ENCODE measurements around the gene FAM118B. TPM values are rescaled to one million over a fixed set of nuclear protein-coding genes. Genes with fewer than 3 reads are reported as not detected.

The FAM118B gene
- polyA plus RNA-seq, 1 of the 3 experiments (the other 2 are of a cell fraction) = 19.5 TPM

DNA sequence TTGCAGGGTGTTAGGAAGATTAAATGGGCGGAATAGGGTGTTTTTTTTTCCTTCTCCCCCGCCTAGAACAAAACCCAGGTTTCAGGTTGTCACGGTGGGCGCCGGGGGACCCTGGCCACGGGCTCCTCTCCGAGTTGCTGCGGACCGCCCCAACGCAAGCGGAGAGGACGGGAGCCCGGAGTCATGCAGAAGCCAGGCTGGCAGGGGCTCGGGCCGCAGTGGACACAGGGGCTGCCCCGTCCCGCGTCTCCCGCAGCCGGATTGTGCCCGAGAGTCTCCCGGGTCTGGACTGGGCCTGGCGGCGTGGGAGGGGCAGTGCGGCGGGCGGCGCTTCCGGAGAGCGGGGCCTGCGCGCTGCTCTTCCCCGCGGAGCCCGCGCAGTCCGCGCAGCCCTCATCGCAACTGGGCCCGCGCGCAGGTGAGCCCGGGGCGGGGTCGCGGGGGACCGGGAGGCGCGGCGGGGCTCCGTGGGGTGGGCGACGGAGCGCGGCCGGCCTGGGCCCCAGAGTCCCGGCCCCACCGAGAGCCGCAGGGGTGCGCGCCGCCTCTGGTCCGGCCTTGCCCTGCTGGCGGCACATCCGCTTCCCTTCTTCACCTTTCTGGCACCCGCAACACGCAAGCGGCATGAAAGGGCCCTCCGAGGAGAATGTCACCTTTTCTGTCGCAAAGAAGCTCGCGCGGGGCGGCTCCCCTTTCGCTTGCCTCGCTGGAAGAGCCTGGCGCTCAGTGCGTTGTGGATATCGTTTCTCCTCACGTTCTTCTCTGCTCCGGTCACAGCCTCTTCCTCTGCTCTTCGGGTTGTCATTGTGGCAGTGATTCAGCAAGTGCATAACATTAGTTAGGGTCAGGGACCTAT lies 71.4 kb downstream of the FAM118B start, which contains the start of gene TIRAP:
Gene TIRAP, plus strand, starts transcription at position 358 of the 856 bp plus-strand sequence. CDS start 7,802 bp downstream, outside the sequence.
- Histone ChIP-seq H3K36me3 (replicated peaks in 1 of 2; ENCODE audit: control insufficient read depth in 1 of 2, insufficient read depth in 2 of 2, low read length in 1 of 2) (peaks cover 0 to 1% of the 10 kb centered on the region in 2 experiments), H3K9me3 (no peaks in the 10 kb centered on the region), H4K20me1 (ENCODE audit: insufficient read depth) (peaks cover 6% of the 10 kb centered on the region; the same call in 1 of the 2 replicates), H3K9me2 (no peaks in the 10 kb centered on the region), H3F3A (replicated peaks; ENCODE audit: insufficient read depth) (peaks cover 17% of the 10 kb centered on the region), H3K27me3 (ENCODE audit: insufficient read depth) (no peaks in the 10 kb centered on the region), H3K4me1 (ENCODE audit: control insufficient read depth in 1 of 2, insufficient read depth in 2 of 2, low read depth in 1 of 2, low read length in 1 of 2) (peaks cover 9 to 13% of the 10 kb centered on the region in 2 experiments; a peak in 1 of 4 replicates), H2AFZ (ENCODE audit: low read depth) (peak within 1 kb of the TSS; percentile 87), H3K4me3 (ENCODE audit: low read depth in 2 of 2, low read length in 1 of 2) (peak within 1 kb of the TSS; percentile 62 to 75), H3K4me2 (peak within 1 kb of the TSS; percentile 96), H3K27ac (ENCODE audit: low read depth in 2 of 2, low read length in 1 of 2) (peak within 1 kb of the TSS; percentile 69 to 82), H3K9ac (peak within 1 kb of the TSS; percentile 86), H3K79me2 (ENCODE audit: insufficient read depth) (peaks cover 32% of the 10 kb centered on the region)
- DNase-seq = peak; percentile 90
- POLR2A ChIA-PET = interaction anchor here (0.7 to 2.4 kb wide), 6 partner anchors 8 to 21 kb away, joined by 3 to 12 read pairs (median 4); partner anchors contain the start of genes DCPS, FOXRED1 and SRPRA
- 3% methylated on average over 14 of the region's 82 CpGs for WGBS (ENCODE audit: low lambda C conversion rate)
- CTCF ChIA-PET = interaction anchor here (0.6 to 1.2 kb wide), 2 partner anchors 28 to 71 kb away, joined by 3 read pairs; no protein-coding TSS in a partner anchor
- TF ChIP-seq, protein P1, sequence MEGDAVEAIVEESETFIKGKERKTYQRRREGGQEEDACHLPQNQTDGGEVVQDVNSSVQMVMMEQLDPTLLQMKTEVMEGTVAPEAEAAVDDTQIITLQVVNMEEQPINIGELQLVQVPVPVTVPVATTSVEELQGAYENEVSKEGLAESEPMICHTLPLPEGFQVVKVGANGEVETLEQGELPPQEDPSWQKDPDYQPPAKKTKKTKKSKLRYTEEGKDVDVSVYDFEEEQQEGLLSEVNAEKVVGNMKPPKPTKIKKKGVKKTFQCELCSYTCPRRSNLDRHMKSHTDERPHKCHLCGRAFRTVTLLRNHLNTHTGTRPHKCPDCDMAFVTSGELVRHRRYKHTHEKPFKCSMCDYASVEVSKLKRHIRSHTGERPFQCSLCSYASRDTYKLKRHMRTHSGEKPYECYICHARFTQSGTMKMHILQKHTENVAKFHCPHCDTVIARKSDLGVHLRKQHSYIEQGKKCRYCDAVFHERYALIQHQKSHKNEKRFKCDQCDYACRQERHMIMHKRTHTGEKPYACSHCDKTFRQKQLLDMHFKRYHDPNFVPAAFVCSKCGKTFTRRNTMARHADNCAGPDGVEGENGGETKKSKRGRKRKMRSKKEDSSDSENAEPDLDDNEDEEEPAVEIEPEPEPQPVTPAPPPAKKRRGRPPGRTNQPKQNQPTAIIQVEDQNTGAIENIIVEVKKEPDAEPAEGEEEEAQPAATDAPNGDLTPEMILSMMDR (IDR thresholded peaks at IDR 0.05) = no peak
- peak; percentile 45; the same call in 1 of the 2 replicates for TF ChIP-seq NRF1 (IDR thresholded peaks at IDR 0.05; ENCODE audit: low read depth, low read length)
- TF ChIP-seq FOXM1 (IDR thresholded peaks at IDR 0.05; ENCODE audit: low read depth) = no peak
- peak; percentile 58 for TF ChIP-seq POLR2AphosphoS5 (IDR thresholded peaks at IDR 0.05; ENCODE audit: low read depth, low read length)
- no peak for TF ChIP-seq TEAD4 (IDR thresholded peaks at IDR 0.05; ENCODE audit: borderline replicate concordance, insufficient read depth)
- TF ChIP-seq GABPA (IDR thresholded peaks at IDR 0.05; ENCODE audit: low read depth) = peak; percentile 43; the same call in 1 of the 2 replicates
- no peak for TF ChIP-seq RAD21 (IDR thresholded peaks at IDR 0.05; ENCODE audit: low read length)
- TF ChIP-seq MAX (IDR thresholded peaks at IDR 0.05; ENCODE audit: low read depth) = 0 out of 2 replicates have a peak, but pooled peaks have one; percentile 29
- peak; percentile 62; the same call in 1 of the 2 replicates for TF ChIP-seq TAF1 (IDR thresholded peaks at IDR 0.05; ENCODE audit: borderline replicate concordance, low read depth, low read length)

- POLR2A ChIA-PET = no interaction called here
- H3K4me2 ChIP-seq = peak overlapping the region; percentile 96; the same call in 1 of the 2 replicates
- CTCF ChIA-PET = no interaction called here
- TF ChIP-seq RXRA (IDR thresholded peaks at IDR 0.05; ENCODE audit: borderline replicate concordance, low read depth) (no peak), TAF1 (IDR thresholded peaks at IDR 0.05; ENCODE audit: borderline replicate concordance, low read depth, low read length) (no peak), JUND (IDR thresholded peaks at IDR 0.05) (peak; percentile 51), CHD2 (IDR thresholded peaks at IDR 0.05; ENCODE audit: low read length, partially characterized antibody) (no peak), GABPA (IDR thresholded peaks at IDR 0.05; ENCODE audit: low read depth) (no peak), RAD21 (IDR thresholded peaks at IDR 0.05; ENCODE audit: low read length) (no peak), MEF2A (IDR thresholded peaks at IDR 0.05; ENCODE audit: borderline replicate concordance, low read depth) (no peak), NFIC (IDR thresholded peaks at IDR 0.05; ENCODE audit: borderline replicate concordance) (peak; percentile 94), POLR2AphosphoS5 (IDR thresholded peaks at IDR 0.05; ENCODE audit: low read depth, low read length) (no peak), RFX5 (IDR thresholded peaks at IDR 0.05; ENCODE audit: low read length) (no peak), MXI1 (IDR thresholded peaks at IDR 0.05; ENCODE audit: low read depth, low read length) (no peak), ZBTB33 (IDR thresholded peaks at IDR 0.05; ENCODE audit: borderline replicate concordance, low read depth) (no peak), YY1 (IDR thresholded peaks at IDR 0.05; ENCODE audit: low read depth) (no peak), USF1 (IDR thresholded peaks at IDR 0.05; ENCODE audit: borderline replicate concordance, low read depth) (no peak)
- TF ChIP-seq, protein P2, sequence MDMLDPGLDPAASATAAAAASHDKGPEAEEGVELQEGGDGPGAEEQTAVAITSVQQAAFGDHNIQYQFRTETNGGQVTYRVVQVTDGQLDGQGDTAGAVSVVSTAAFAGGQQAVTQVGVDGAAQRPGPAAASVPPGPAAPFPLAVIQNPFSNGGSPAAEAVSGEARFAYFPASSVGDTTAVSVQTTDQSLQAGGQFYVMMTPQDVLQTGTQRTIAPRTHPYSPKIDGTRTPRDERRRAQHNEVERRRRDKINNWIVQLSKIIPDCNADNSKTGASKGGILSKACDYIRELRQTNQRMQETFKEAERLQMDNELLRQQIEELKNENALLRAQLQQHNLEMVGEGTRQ (IDR thresholded peaks at IDR 0.05; ENCODE audit: borderline replicate concordance, low read depth, low read length) = no peak
These were observed 73.2 kb downstream of the FAM118B start for GRCh38 chr11:126284829-126285228.

More at GRCh38 chr11:126284829-126285228, 73.2 kb downstream of the FAM118B start:
- WGBS (ENCODE audit: low lambda C conversion rate) = 50% methylated on average over 6 of the region's 6 CpGs
- H3K27me3 ChIP-seq (ENCODE audit: insufficient read depth) = no peaks in the 10 kb centered on the region
- H3K79me2 ChIP-seq (ENCODE audit: insufficient read depth) = peaks cover 37% of the 10 kb centered on the region
- H3K9ac ChIP-seq = no peak overlapping the region
- peaks cover 6% of the 10 kb centered on the region; the same call in 1 of the 2 replicates for H4K20me1 ChIP-seq (ENCODE audit: insufficient read depth)
- peak overlapping the region in 1 of 2 experiments; percentile 30; a peak in 2 of 4 replicates for H3K27ac ChIP-seq (ENCODE audit: low read depth in 2 of 2, low read length in 1 of 2)
- H3K4me1 ChIP-seq (ENCODE audit: control insufficient read depth in 1 of 2, insufficient read depth in 2 of 2, low read depth in 1 of 2, low read length in 1 of 2) = peaks cover 9 to 13% of the 10 kb centered on the region in 2 experiments; a peak in 1 of 4 replicates
- no peak for DNase-seq
- H3F3A ChIP-seq (replicated peaks; ENCODE audit: insufficient read depth) = peaks cover 14% of the 10 kb centered on the region
- no peak overlapping the region for H2AFZ ChIP-seq (ENCODE audit: low read depth)
- no peaks in the 10 kb centered on the region for H3K9me3 ChIP-seq
- no peak overlapping the region for H3K4me3 ChIP-seq (ENCODE audit: low read depth in 2 of 2, low read length in 1 of 2)
- H3K9me2 ChIP-seq = no peaks in the 10 kb centered on the region
- H3K36me3 ChIP-seq (replicated peaks in 1 of 2; ENCODE audit: control insufficient read depth in 1 of 2, insufficient read depth in 2 of 2, low read length in 1 of 2) = peaks cover 5 to 11% of the 10 kb centered on the region in 2 experiments
